HG03558 (cell line): Measurements from ENCODE around the gene MIGA2.
A peak's percentile ranks its signal among the peaks of the same experiment; 100 is the strongest.

Experiments
- ATAC-seq: cut with Tn5 transposase; IDR thresholded peaks from one replicate; pipeline ENCODE4 v1.9.1; 2021; ENCODE audit warnings: moderate number of reproducible peaks; ENCODE audit not compliant: unreplicated experiment; ENCODE audit errors: extremely low read depth

The MIGA2 gene

GRCh38 chr9:129010267-129010975, 26.0 kb upstream of the MIGA2 start:
- ATAC-seq: no peak

GRCh38 chr9:129011170-129011569, 25.3 kb upstream of the MIGA2 start:
- ATAC-seq: no peak

GRCh38 chr9:129011761-129012181, 24.7 kb upstream of the MIGA2 start:
- ATAC-seq: no peak

- no peak for ATAC-seq
These were observed 24.1 kb upstream of the MIGA2 start for GRCh38 chr9:129012343-129012742.

GRCh38 chr9:129012893-129013448, 23.5 kb upstream of the MIGA2 start:
- ATAC-seq: no peak

GRCh38 chr9:129013674-129014073, 22.8 kb upstream of the MIGA2 start:
- ATAC-seq: no peak

GRCh38 chr9:129014124-129014523, 22.3 kb upstream of the MIGA2 start:
- ATAC-seq: no peak

GRCh38 chr9:129014608-129015007, 21.8 kb upstream of the MIGA2 start:
- no peak for ATAC-seq

- ATAC-seq: no peak
These were observed 15.3 kb upstream of the MIGA2 start for GRCh38 chr9:129021091-129021490.

GRCh38 chr9:129022037-129022436, 14.4 kb upstream of the MIGA2 start:
- no peak for ATAC-seq

GRCh38 chr9:129023036-129023907, 13.2 kb upstream of the MIGA2 start:
- no peak for ATAC-seq

GRCh38 chr9:129023908-129024233, 12.6 kb upstream of the MIGA2 start:
- ATAC-seq: no peak

GRCh38 chr9:129026442-129027223, 9.8 kb upstream of the MIGA2 start:
- no peak for ATAC-seq

GRCh38 chr9:129027224-129027684, 9.2 kb upstream of the MIGA2 start:
- no peak for ATAC-seq

- ATAC-seq: peak; percentile 21
These were observed 8.7 kb upstream of the MIGA2 start for GRCh38 chr9:129027685-129028191.

- peak; percentile 41 for ATAC-seq
These were observed 8.0 kb upstream of the MIGA2 start, which contains the start of gene SH3GLB2 for GRCh38 chr9:129028192-129028966. SH3GLB2 (minus strand) TSS chr9:129028331; CDS start chr9:129028154, 177 bp downstream.

GRCh38 chr9:129030191-129030590, 6.2 kb upstream of the MIGA2 start:
- no peak for ATAC-seq

GRCh38 chr9:129031514-129031913, 4.9 kb upstream of the MIGA2 start:
- ATAC-seq: no peak

- no peak for ATAC-seq
These were observed 3.8 kb upstream of the MIGA2 start for GRCh38 chr9:129032541-129033159.
